OCI-LY3 (cell line): ENCODE data around the gene SELENOK.

ENCODE experiments used
- H2AFZ ChIP-seq: fragments of 200-600, 300-600 bp; shearing (Covaris generic); 2 replicates; pipeline ENCODE4 v1.6.0; 2014; ENCODE audit warnings: antibody characterized with exemption, low read depth, low read length
- H3K27ac ChIP-seq: fragments of 200-600, 300-600 bp; sonication (generic); 2 replicates; pipeline ENCODE4 v1.5.1; 2014; ENCODE audit warnings: mild to moderate bottlenecking, low read length, moderate library complexity, mixed read lengths
- H3K27me3 ChIP-seq: fragments of 200-600, 300-600 bp; sonication (generic); 2 replicates; pipeline ENCODE4 v1.6.1; 2014; ENCODE audit warnings: low read depth, low read length, mixed read lengths
- H3K36me3 ChIP-seq: fragments of 200-600, 300-600 bp; sonication (generic); replicated peaks from 2 replicates; pipeline ENCODE3; 2014; ENCODE audit warnings: low read depth, low read length, mixed read lengths
- H3K4me1 ChIP-seq: fragments of 300-600, 200-600 bp; sonication (generic); 2 replicates; pipeline ENCODE4 v1.6.1; 2014; ENCODE audit warnings: low read length, mixed read lengths
- H3K4me2 ChIP-seq: fragments of 200-600, 300-600 bp; sonication (generic); 2 replicates; pipeline ENCODE4 v1.6.1; 2014; ENCODE audit warnings: low read length, mixed read lengths
- H3K4me3 ChIP-seq: fragments of 300-600, 200-600 bp; sonication (generic); 2 replicates; pipeline ENCODE4 v1.5.1; 2014; ENCODE audit warnings: antibody characterized with exemption, mild to moderate bottlenecking, low read length, moderate library complexity
- H3K79me2 ChIP-seq: fragments of 300-600, 200-600 bp; shearing (Covaris generic); 2 replicates; pipeline ENCODE4 v1.6.1; 2014; ENCODE audit warnings: mild to moderate bottlenecking, low read length, mixed read lengths
- H3K9ac ChIP-seq: fragments of 300-600, 200-600 bp; shearing (Covaris generic); 2 replicates; pipeline ENCODE4 v1.6.0; 2014; ENCODE audit warnings: mild to moderate bottlenecking, low read length, moderate library complexity
- H3K9me3 ChIP-seq: fragments of 200-600, 300-600 bp; shearing (Covaris generic); 2 replicates; pipeline ENCODE4 v1.6.1; 2014; ENCODE audit warnings: low read length, mixed read lengths; ENCODE audit not compliant: insufficient read depth
- H4K20me1 ChIP-seq: fragments of 200-600, 300-600 bp; sonication (generic); 2 replicates; pipeline ENCODE4 v1.6.1; 2016; ENCODE audit warnings: low read length, mixed read lengths; ENCODE audit not compliant: insufficient read depth
- EZH2phosphoT487 ChIP-seq: fragments of 200-600 bp; shearing (Covaris generic); IDR thresholded peaks from 2 replicates; pipeline ENCODE4 v1.6.1; 2018; ENCODE audit warnings: antibody characterized with exemption, mixed run types, low read depth
- TF ChIP-seq, protein P1 (sequence below): fragments of 200-600, 300-600 bp; sonication (generic); IDR thresholded peaks from 2 replicates; pipeline ENCODE4 v1.5.1; 2014; ENCODE audit warnings: antibody characterized with exemption, low read length, low read depth

SELENOK gene

DNA sequence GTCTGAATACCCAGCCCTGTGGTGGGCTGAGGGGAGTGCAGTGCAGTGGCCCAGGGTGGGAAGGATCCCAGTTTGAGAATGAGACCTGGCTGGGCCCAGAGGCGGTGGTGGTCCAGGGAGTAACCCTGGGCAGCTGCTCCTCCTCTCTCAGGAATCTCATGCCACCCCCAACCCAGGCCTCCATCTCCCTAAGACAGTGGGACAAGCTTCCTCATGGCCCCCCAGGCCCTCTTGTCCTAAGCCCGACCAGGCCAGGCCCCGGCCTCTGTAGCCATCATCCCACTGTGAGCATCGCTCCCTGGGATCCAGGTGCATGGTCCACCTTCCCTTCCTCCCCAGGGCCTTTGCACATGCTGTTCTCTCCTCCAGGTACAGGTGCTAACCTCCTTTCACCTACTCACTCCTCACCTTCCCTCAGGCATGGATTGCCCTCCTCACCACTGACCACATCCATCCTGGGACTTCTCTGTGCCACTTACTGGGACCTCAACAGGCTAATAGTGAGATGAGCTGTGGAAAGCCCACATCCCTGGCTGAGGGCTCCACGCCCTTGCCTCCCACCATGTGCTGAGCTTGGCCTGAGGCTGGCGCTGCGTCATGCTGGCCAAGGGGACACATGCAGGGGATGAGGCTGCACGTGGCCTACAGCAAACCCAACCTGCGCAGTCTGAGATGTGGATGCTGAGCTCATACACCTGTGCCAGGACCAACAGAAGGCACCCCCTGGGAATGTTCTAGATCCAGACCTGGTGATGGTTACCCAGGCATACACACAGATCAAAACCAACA is 55.4 kb downstream of the SELENOK start:
- TF ChIP-seq, protein P1, sequence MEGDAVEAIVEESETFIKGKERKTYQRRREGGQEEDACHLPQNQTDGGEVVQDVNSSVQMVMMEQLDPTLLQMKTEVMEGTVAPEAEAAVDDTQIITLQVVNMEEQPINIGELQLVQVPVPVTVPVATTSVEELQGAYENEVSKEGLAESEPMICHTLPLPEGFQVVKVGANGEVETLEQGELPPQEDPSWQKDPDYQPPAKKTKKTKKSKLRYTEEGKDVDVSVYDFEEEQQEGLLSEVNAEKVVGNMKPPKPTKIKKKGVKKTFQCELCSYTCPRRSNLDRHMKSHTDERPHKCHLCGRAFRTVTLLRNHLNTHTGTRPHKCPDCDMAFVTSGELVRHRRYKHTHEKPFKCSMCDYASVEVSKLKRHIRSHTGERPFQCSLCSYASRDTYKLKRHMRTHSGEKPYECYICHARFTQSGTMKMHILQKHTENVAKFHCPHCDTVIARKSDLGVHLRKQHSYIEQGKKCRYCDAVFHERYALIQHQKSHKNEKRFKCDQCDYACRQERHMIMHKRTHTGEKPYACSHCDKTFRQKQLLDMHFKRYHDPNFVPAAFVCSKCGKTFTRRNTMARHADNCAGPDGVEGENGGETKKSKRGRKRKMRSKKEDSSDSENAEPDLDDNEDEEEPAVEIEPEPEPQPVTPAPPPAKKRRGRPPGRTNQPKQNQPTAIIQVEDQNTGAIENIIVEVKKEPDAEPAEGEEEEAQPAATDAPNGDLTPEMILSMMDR: no peak
- TF ChIP-seq EZH2phosphoT487: no peak

DNA sequence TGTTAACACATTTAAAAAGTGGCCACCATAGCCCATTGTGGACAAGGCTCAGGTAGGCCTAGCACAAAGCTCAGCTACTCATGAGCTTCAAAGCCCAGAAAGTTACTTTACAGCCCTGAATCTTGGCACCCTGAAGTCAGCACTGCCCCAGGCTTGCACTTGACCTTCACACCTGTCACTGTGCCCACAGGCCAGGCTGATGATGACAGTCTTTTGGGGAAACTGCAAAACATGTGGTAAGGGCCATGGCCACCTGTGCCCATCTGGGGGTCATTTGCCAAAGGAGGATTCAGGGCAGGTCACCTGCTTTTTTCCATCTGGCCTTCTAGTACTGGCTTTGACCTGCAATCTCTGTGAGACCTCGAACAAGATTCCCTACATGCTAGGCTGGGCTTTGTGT is 56.4 kb downstream of the SELENOK start:
- no peak overlapping the region for H2AFZ ChIP-seq
- no peak overlapping the region for H3K4me3 ChIP-seq
- H3K9ac ChIP-seq: no peak overlapping the region
- H3K4me1 ChIP-seq: no peaks in the 10 kb centered on the region
- no peaks in the 10 kb centered on the region for H3K36me3 ChIP-seq
- no peak overlapping the region for H3K27ac ChIP-seq
- no peaks in the 10 kb centered on the region for H3K9me3 ChIP-seq
- no peaks in the 10 kb centered on the region for H3K27me3 ChIP-seq
- H4K20me1 ChIP-seq: no peaks in the 10 kb centered on the region
- no peaks in the 10 kb centered on the region for H3K79me2 ChIP-seq
- TF ChIP-seq EZH2phosphoT487: no peak
- TF ChIP-seq, protein P1: no peak
- H3K4me2 ChIP-seq: no peak overlapping the region

More for the DNA sequence above, 55.4 kb downstream of the SELENOK start:
- Histone ChIP-seq H3K27ac (no peak overlapping the region), H4K20me1 (no peaks in the 10 kb centered on the region), H3K9me3 (no peaks in the 10 kb centered on the region), H3K79me2 (no peaks in the 10 kb centered on the region), H3K4me2 (no peak overlapping the region), H3K4me3 (no peak overlapping the region), H3K36me3 (no peaks in the 10 kb centered on the region), H3K9ac (no peak overlapping the region), H2AFZ (no peak overlapping the region), H3K27me3 (no peaks in the 10 kb centered on the region), H3K4me1 (no peaks in the 10 kb centered on the region)

DNA sequence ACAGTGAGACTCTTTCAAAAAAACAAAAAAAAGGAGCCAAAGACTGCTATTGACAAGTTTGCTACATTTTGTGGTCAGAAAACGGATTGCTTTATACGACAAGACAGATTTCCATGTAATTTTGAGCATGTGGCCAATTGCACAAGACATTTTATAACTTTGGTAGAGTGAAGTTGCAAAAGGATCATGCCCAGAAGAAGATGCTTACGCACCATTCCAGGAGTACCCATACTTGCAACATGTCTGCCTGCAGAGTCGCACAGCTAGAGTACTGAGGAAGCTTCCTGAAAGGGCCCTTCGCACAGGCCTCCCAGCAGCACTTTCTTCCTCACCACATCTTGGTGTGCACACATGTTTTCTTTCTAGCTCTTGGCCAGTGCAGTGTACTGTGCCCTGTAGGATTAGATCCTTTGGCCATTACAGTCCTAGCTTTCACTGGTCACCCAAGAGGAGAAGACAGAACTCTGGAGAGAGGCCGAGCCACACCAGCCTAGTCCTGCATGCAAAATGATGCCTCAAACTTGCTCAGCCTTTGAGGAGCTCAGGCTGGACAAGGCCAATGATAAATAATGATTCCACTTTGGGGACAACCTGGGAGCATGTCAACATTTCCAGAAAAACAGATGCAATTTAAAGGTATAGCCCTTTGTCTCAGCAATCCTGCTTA is 57.1 kb downstream of the SELENOK start:
- no peaks in the 10 kb centered on the region for H3K36me3 ChIP-seq
- no peaks in the 10 kb centered on the region for H3K9me3 ChIP-seq
- no peaks in the 10 kb centered on the region for H3K79me2 ChIP-seq
- no peak overlapping the region for H2AFZ ChIP-seq
- H3K4me3 ChIP-seq: no peak overlapping the region
- H3K4me2 ChIP-seq: no peak overlapping the region
- no peak overlapping the region for H3K27ac ChIP-seq
- H3K27me3 ChIP-seq: no peaks in the 10 kb centered on the region
- H3K4me1 ChIP-seq: no peaks in the 10 kb centered on the region
- no peaks in the 10 kb centered on the region for H4K20me1 ChIP-seq
- H3K9ac ChIP-seq: no peak overlapping the region
- TF ChIP-seq EZH2phosphoT487: no peak
- TF ChIP-seq, protein P1: no peak
